Activated CD4-positive, alpha-beta memory T cell treated with anti-CD3 and anti-CD28 coated beads, Interleukin-2, amount 10 ng/mL, durations not matched to agents 7 days and 5 days (primary cell): ENCODE results near the gene BFAR. TPM values are rescaled to one million over a fixed set of nuclear protein-coding genes. Genes with fewer than 3 reads are reported as not detected.
"Not testable (repeated sequence)": the region's sequence is repeated elsewhere in the genome, so short reads cannot be mapped to it uniquely, and the experiment has no call there.

ENCODE experiments used
- CTCF ChIA-PET: fragments of 350-600 bp; sonication (Branson Sonifier 250); formaldehyde crosslinking; loops from one replicate; lab custom pipeline; 2021; ENCODE audit warnings: antibody characterized with exemption, inconsistent platforms; lab: Charles Lee
- POLR2A ChIA-PET: fragments of 350-600 bp; sonication (Branson Sonifier 250); formaldehyde crosslinking; loops from one replicate; lab custom pipeline; 2021; ENCODE audit warnings: antibody characterized with exemption; lab: Charles Lee
- DNase-seq: peaks from one replicate; pipeline ENCODE4 v3.0.0-alpha.2; 2020
- H3K27ac Mint-ChIP-seq: one replicate; pipeline ENCODE4 v1.8.0; 2021; ENCODE audit warnings: mild to moderate bottlenecking, mixed read lengths
- H3K27me3 Mint-ChIP-seq: one replicate; pipeline ENCODE4 v1.8.0; 2021; ENCODE audit warnings: mixed read lengths
- H3K36me3 Mint-ChIP-seq: one replicate; pipeline ENCODE4 v1.8.0; 2021; ENCODE audit warnings: low read depth, mixed read lengths
- H3K4me1 Mint-ChIP-seq: one replicate; pipeline ENCODE4 v1.8.0; 2021; ENCODE audit warnings: mixed read lengths
- H3K4me3 Mint-ChIP-seq: one replicate; pipeline ENCODE4 v1.8.0; 2021; ENCODE audit warnings: mild to moderate bottlenecking, mixed read lengths
- H3K9me3 Mint-ChIP-seq: one replicate; pipeline ENCODE4 v1.8.0; 2021; ENCODE audit warnings: mixed read lengths
- total RNA-seq, 2 experiments: library from RNA; stranded (reverse); gene quantifications; one replicate each; pipeline ENCODE4 v1.2.3, GENCODE V29; 2021

The BFAR gene
- total RNA-seq, 2 experiments from 2014 or later: 62.3 to 68.8 TPM

DNA sequence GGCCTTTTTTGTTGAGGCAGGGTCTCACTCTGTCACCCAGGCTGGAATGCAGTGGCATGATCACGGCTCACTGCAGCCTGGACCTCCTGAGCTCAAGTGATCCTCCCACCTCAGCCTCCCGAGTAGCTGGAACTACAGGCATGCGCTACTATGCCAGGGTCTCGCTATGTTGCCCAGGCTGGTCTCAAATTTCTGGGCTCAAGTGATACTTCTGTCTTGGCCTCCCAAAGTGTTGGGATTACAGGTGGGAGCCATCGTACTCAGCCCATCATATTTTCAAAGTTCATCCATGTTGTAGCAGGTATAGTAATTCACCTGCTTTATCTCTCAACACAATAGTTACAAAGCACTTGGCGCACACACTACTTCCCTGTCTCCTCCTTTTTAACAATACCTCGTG, 47.6 kb downstream of the BFAR start:
- H3K4me3 Mint-ChIP-seq, CTCF ChIA-PET, H3K9me3 Mint-ChIP-seq, H3K27me3 Mint-ChIP-seq, H3K4me1 Mint-ChIP-seq, H3K27ac Mint-ChIP-seq, POLR2A ChIA-PET, H3K36me3 Mint-ChIP-seq, DNase-seq: not testable (repeated sequence)

DNA sequence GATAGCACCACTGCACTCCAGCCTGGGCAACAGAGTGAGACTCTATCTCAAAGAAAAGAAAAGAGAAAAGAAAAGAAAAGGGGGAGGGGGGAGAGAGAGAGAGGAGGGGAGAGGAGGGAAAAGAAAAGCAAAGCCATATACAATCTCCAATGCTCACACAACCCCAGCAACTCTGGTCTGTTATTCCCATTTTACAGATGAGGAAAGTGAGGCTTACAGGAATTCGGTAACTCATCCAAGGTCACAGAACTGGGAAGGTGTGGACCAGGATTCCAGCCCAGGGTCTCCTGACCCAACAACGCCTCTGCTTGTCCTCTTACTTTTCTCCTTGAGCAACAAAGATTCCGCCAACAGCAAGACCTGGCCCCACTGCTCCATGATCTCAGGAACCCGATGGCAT, 48.4 kb downstream of the BFAR start:
- H3K27me3 Mint-ChIP-seq: no peaks in the 10 kb centered on the region
- H3K9me3 Mint-ChIP-seq: no peaks in the 10 kb centered on the region
- CTCF ChIA-PET: no interaction called here
- DNase-seq: no peak
- POLR2A ChIA-PET: no interaction called here
- no peaks in the 10 kb centered on the region for H3K36me3 Mint-ChIP-seq
- H3K4me3 Mint-ChIP-seq: no peak overlapping the region
- no peaks in the 10 kb centered on the region for H3K4me1 Mint-ChIP-seq
- H3K27ac Mint-ChIP-seq: no peak overlapping the region

DNA sequence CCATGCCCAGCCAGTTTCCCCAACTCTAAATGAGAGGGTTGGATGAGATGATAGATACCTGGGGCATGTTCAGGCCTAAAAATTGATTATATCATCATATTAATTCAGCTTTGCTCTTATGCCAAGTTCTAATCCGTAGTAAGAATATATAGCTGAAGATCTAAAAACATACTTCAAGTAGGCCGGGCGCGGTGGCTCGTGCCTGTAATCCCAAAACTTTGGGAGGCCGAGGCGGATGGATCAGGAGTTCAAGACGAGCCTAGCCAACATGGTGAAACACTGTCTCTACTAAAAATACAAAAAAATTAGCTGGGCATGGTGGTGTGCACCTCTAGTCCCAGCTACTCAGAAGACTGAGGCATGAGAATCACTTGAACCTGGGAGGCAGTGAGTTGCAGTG, 49.4 kb downstream of the BFAR start:
- POLR2A ChIA-PET: no interaction called here
- Mint-ChIP-seq H3K36me3 (no peaks in the 10 kb centered on the region), H3K4me3 (no peak overlapping the region), H3K27ac (no peak overlapping the region), H3K4me1 (no peaks in the 10 kb centered on the region), H3K27me3 (no peaks in the 10 kb centered on the region), H3K9me3 (no peaks in the 10 kb centered on the region)
- DNase-seq: no peak
- CTCF ChIA-PET: no interaction called here

DNA sequence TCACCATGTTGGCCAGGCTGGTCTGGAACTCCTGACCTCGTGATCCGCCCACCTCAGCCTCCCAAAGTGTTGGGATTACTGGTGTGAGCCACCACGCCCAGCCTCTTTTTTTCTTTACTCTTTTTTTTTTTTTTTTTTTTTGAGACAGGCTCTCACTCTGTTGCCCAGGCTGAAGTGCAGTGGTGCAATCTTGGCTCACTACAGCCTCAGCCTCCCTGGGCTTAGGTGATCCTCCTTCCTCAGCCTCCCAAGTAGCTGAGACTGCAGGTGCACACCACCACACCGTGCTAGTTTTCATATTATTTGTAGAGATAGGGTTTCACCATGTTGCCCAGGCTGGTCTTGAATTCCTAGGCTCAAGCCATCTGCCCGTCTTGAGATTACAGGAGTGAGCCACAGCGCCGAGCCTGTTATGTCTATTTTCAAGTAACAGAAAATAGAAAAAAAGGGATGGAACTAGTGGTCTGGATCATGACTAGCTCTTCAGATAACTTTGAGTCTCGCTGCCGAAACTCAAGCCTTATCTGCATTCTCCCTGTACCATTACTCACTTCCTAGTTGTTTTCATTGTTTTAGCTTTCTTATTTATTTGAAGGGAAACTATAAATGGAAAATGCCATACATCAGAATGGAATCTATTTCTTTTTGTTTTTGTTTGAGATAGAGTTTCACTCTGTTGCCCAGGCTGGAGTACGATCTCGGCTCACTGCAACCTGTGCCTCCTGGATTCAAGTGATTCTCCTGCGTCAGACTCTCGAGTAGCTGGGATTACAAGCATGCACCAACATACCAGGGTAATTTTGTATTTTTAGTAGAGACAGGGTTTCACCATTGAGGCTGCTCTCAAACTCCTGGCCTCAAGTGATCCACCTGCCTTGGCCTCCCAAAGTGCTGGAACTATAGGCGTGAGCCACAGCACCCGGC, 53.4 kb downstream of the BFAR start:
- H3K4me3 Mint-ChIP-seq, H3K4me1 Mint-ChIP-seq, CTCF ChIA-PET, H3K27ac Mint-ChIP-seq, H3K36me3 Mint-ChIP-seq, DNase-seq, H3K9me3 Mint-ChIP-seq, H3K27me3 Mint-ChIP-seq, POLR2A ChIA-PET: not testable (repeated sequence)

DNA sequence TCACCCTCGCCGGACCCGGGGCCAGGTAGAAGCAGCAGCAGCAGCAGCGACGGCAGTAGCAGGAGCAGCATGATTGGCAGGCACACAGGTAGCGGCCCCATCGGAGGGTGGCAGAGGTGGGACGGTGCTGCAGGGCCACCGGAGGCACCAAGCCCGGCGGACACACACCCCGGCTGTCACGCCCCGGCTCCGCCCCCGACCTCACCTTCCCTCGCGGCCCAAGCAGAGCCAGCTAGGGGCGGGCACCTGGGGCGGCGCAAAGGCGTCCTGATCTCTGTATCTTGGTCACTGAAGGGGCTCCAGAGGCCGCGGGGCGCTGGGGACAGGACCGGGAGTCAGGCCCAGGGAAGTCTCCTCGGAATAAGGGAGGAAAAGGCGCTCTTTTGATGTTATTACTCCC, 61.4 kb downstream of the BFAR start, which contains the start of gene PLA2G10:
Gene PLA2G10 (minus strand): TSS at position 180 of the 400 bp plus-strand sequence. CDS start 79 bp downstream, at position 101.
- DNase-seq, H3K36me3 Mint-ChIP-seq, H3K4me3 Mint-ChIP-seq, H3K27me3 Mint-ChIP-seq, CTCF ChIA-PET, H3K4me1 Mint-ChIP-seq, H3K27ac Mint-ChIP-seq, H3K9me3 Mint-ChIP-seq, POLR2A ChIA-PET: not testable (repeated sequence)

DNA sequence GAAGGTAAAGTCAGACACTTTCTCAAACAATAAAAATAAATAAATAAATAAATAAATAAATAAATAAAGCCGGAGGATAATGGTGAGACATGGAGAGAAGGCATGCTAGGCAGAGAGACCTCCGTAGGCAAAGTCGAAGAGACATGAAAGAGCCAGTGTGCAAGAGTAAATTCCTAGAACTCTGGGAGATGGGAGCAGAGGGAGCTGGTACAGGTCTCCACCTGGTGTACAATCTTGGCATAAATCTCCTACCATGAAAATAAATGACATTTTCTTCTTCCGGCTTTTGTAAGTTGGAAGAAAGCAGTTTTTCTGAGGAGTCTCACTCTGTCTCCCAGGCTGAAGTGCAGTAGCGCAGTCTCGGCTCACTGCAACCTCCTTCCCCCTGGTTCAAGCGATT, 69.1 kb downstream of the BFAR start:
- CTCF ChIA-PET, DNase-seq, H3K4me3 Mint-ChIP-seq, H3K9me3 Mint-ChIP-seq, H3K36me3 Mint-ChIP-seq, H3K27me3 Mint-ChIP-seq, H3K27ac Mint-ChIP-seq, H3K4me1 Mint-ChIP-seq, POLR2A ChIA-PET: not testable (repeated sequence)

DNA sequence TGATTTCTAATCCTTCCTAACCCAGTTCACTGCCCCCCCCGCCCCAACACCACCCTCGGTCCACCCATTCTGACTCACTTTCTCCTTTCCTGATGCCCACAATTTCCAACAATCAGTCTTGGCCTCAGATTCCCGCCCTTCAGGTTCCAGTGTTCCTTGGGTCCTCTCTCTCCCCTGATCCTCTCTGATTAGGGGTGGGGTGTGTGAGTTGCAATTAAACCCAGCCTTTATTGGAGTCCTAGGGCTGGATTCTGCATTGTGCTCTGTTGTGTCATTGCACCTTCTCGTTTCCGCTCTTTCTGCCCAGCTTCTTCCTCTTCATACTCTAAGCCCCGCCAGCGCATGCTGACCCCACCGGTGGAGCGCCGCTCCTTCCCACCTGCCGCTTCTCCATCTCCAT, 69.9 kb downstream of the BFAR start:
- H3K27me3 Mint-ChIP-seq, POLR2A ChIA-PET, H3K36me3 Mint-ChIP-seq, CTCF ChIA-PET, DNase-seq, H3K4me3 Mint-ChIP-seq, H3K4me1 Mint-ChIP-seq, H3K9me3 Mint-ChIP-seq, H3K27ac Mint-ChIP-seq: not testable (repeated sequence)

DNA sequence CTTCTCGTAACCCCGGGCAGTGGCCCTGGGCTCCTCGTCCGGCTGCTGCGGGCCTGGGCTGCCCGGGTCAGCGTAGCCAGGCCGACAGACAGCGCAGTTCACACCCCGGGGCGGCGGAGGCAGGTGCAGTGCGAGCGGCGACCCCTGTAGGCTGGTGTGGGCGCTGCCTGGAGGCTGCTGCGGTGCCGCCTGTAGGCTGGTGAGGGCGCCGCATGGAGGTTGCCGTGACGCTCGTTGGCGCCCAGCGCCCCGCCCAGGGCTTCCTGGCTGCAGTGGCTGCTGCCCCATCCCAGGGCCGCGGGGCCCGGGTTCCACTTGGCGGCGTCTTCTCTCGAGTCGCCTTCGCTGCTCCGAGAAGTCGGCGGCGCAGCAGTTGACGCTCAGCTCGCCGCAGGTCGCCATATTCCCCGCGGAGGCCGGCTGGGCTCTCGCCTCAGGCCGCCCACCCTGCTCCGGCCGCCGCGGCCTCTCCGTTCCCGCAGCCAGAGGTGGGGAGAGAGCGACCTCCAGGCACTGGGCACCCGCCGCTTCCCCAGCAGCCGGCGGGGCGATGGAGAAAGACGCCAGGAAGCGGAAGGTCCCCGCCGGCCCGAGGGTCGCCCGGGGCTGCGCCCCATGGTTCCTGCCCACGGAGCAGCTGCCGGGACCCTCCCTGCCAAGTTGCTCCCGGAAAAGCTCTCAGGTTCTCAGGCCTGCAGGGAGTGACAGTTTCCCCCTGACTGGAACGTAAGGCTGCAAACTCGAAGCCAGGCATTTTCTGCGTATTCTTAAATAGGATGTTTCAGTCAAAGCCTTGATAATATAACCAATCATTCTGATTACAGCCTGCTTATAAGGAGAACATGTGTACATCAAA, 70.6 kb downstream of the BFAR start, which contains the start of gene NPIPA3:
Gene NPIPA3 (plus strand): TSS at position 256 of the 856 bp plus-strand sequence. CDS start 5,533 bp downstream, outside the sequence.
- H3K9me3 Mint-ChIP-seq, H3K4me3 Mint-ChIP-seq, H3K4me1 Mint-ChIP-seq, H3K27ac Mint-ChIP-seq, CTCF ChIA-PET, H3K36me3 Mint-ChIP-seq, H3K27me3 Mint-ChIP-seq, POLR2A ChIA-PET, DNase-seq: not testable (repeated sequence)

Other genes with a start within 250 kb of the BFAR start
- 10 to 100 TPM; 41.4 to 43.0 TPM for gene PARN, start 2.7 kb upstream of the BFAR start, total RNA-seq
- gene PLA2G10, start 61.4 kb downstream of the BFAR start, total RNA-seq: not detected
- 1 to 10 TPM in 1 of 2 experiments, not detected in 1; 7.6 TPM for gene NPIPA3, start 70.5 kb downstream of the BFAR start, total RNA-seq
- 1 to 10 TPM in 1 of 2 experiments, under 1 TPM in 1; 0.68 to 8.0 TPM for gene NPIPA2, start 109.6 kb downstream of the BFAR start, total RNA-seq
- 10 to 100 TPM; 46.3 to 46.8 TPM for gene NOMO1, start 200.8 kb downstream of the BFAR start, total RNA-seq